Neural cell (in vitro differentiated cells): ENCODE results near the gene HAGHL. TPM values are rescaled to one million over a fixed set of nuclear protein-coding genes. Genes with fewer than 3 reads are reported as not detected.

ENCODE experiments used
- H2AFZ ChIP-seq: fragments of 200-600, 300-800 bp; sonication (generic), shearing (Covaris generic); 2 replicates; pipeline ENCODE4 v1.6.0; 2014; ENCODE audit warnings: low read depth, mild to moderate bottlenecking, antibody characterized with exemption, low read length, moderate library complexity
- H3F3A ChIP-seq: fragments of 200-600 bp; shearing (Covaris generic); 2 replicates; pipeline ENCODE4 v1.6.1; 2016; ENCODE audit warnings: mild to moderate bottlenecking, moderate library complexity, mixed read lengths, antibody characterized with exemption, low read length; ENCODE audit not compliant: insufficient read depth, poor library complexity, severe bottlenecking
- H3K27ac ChIP-seq: fragments of 200-600, 300-800 bp; sonication (generic), shearing (Covaris generic); 2 replicates; pipeline ENCODE4 v1.5.1; 2014; ENCODE audit warnings: mild to moderate bottlenecking, low read length, moderate library complexity
- H3K27me3 ChIP-seq: fragments of 300-800, 200-600 bp; sonication (generic), shearing (Covaris generic); 2 replicates; pipeline ENCODE4 v1.6.0; 2014; ENCODE audit warnings: mild to moderate bottlenecking, low read depth, low read length, moderate library complexity; ENCODE audit not compliant: insufficient read depth
- H3K36me3 ChIP-seq: fragments of 300-800, 200-600 bp; sonication (generic), shearing (Covaris generic); 2 replicates; pipeline ENCODE4 v1.5.1; 2014; ENCODE audit warnings: mild to moderate bottlenecking, antibody characterized with exemption, low read length, moderate library complexity; ENCODE audit not compliant: insufficient read depth
- H3K4me2 ChIP-seq: fragments of 300-800, 200-600 bp; sonication (generic), shearing (Covaris generic); 2 replicates; pipeline ENCODE4 v1.6.0; 2014; ENCODE audit warnings: mild to moderate bottlenecking, low read length
- H3K4me3 ChIP-seq: fragments of 300-800, 200-600 bp; sonication (generic), shearing (Covaris generic); 2 replicates; pipeline ENCODE4 v1.5.1; 2014; ENCODE audit warnings: mild to moderate bottlenecking, low read length, moderate library complexity
- H3K79me2 ChIP-seq: fragments of 200-600 bp; shearing (Covaris generic); replicated peaks from 2 replicates; pipeline ENCODE4 v1.6.0; 2014; ENCODE audit warnings: mild to moderate bottlenecking, low read length, moderate library complexity; ENCODE audit not compliant: insufficient read depth
- H3K9ac ChIP-seq: fragments of 300-800, 200-600 bp; sonication (generic), shearing (Covaris generic); 2 replicates; pipeline ENCODE4 v1.6.1; 2016; ENCODE audit warnings: mild to moderate bottlenecking, low read length, mixed read lengths
- H3K9me2 ChIP-seq: fragments of 200-600 bp; shearing (Covaris generic); 2 replicates; pipeline ENCODE4 v1.6.1; 2016; ENCODE audit warnings: mild to moderate bottlenecking, low read length, mixed read lengths; ENCODE audit not compliant: insufficient read depth
- H3K9me3 ChIP-seq: fragments of 200-600, 300-800 bp; sonication (generic), shearing (Covaris generic); 2 replicates; pipeline ENCODE4 v1.6.1; 2016; ENCODE audit warnings: mild to moderate bottlenecking, mixed run types, low read length, moderate library complexity, mixed read lengths
- H4K20me1 ChIP-seq: fragments of 200-600 bp; shearing (Covaris generic); 2 replicates; pipeline ENCODE4 v1.6.1; 2016; ENCODE audit warnings: mild to moderate bottlenecking, mixed run types; ENCODE audit not compliant: insufficient read depth
- EZH2 ChIP-seq: fragments of 200-600, 300-800 bp; shearing (Covaris generic), sonication (generic); IDR thresholded peaks from 2 replicates; pipeline ENCODE4 v1.6.1; 2014; ENCODE audit warnings: antibody characterized with exemption, low read length, borderline replicate concordance, mild to moderate bottlenecking; ENCODE audit not compliant: insufficient read depth, poor library complexity, severe bottlenecking
- MXI1 ChIP-seq: fragments of 450-650 bp; conservative IDR thresholded peaks from 2 replicates; pipeline ENCODE4 v1.6.1; 2014; ENCODE audit warnings: antibody characterized with exemption, mild to moderate bottlenecking; ENCODE audit not compliant: poor library complexity, severe bottlenecking
- POLR2AphosphoS5 ChIP-seq: IDR thresholded peaks from 2 replicates; pipeline ENCODE4 v1.6.1; 2012
- RAD21 ChIP-seq: fragments of 450-650 bp; conservative IDR thresholded peaks from 2 replicates; pipeline ENCODE4 v1.6.1; 2014; ENCODE audit warnings: antibody characterized with exemption, mild to moderate bottlenecking, moderate library complexity
- REST ChIP-seq: IDR thresholded peaks from 2 replicates; pipeline ENCODE4 v1.6.1; 2012; ENCODE audit warnings: borderline replicate concordance
- SMC3 ChIP-seq: fragments of 450-650 bp; conservative IDR thresholded peaks from 2 replicates; pipeline ENCODE4 v1.6.1; 2014; ENCODE audit warnings: antibody characterized with exemption, mild to moderate bottlenecking, moderate library complexity; ENCODE audit not compliant: poor library complexity
- TAF1 ChIP-seq: IDR thresholded peaks from 2 replicates; pipeline ENCODE4 v1.6.1; 2012; ENCODE audit warnings: low read depth
- polyA plus RNA-seq: library from polyadenylated mRNA; depleted of rRNA; stranded (reverse); fragments of >200 nt; gene quantifications from 2 replicates; pipeline ENCODE4 v1.2.3, GENCODE V29; 2014

The HAGHL gene
- polyA plus RNA-seq, 1 donor from 2014 or later: 28.3 TPM

GRCh38 chr16:725463-726187 lies 1.3 kb upstream of the HAGHL start:
- no peak for TF ChIP-seq MXI1
- no peak for TF ChIP-seq SMC3
- TF ChIP-seq POLR2AphosphoS5: no peak
- no peak for TF ChIP-seq EZH2
- Histone ChIP-seq H3K27ac (no peak overlapping the region), H3K4me2 (no peak overlapping the region), H3K4me3 (no peak overlapping the region), H3K79me2 (no peaks in the 10 kb centered on the region), H4K20me1 (no peaks in the 10 kb centered on the region), H3F3A (no peaks in the 10 kb centered on the region), H3K36me3 (no peaks in the 10 kb centered on the region), H3K27me3 (peaks cover 7% of the 10 kb centered on the region), H3K9ac (no peak overlapping the region), H3K9me2 (no peaks in the 10 kb centered on the region), H2AFZ (no peak overlapping the region), H3K9me3 (no peaks in the 10 kb centered on the region)

GRCh38 chr16:726188-726437 lies 793 bp upstream of the HAGHL start:
- Histone ChIP-seq H3K27me3 (peaks cover 7% of the 10 kb centered on the region), H3K4me3 (no peak overlapping the region), H4K20me1 (no peaks in the 10 kb centered on the region), H2AFZ (no peak overlapping the region), H3F3A (no peaks in the 10 kb centered on the region), H3K9me3 (no peaks in the 10 kb centered on the region), H3K79me2 (no peaks in the 10 kb centered on the region), H3K9me2 (no peaks in the 10 kb centered on the region), H3K27ac (no peak overlapping the region), H3K4me2 (no peak overlapping the region), H3K36me3 (no peaks in the 10 kb centered on the region), H3K9ac (peak overlapping the region; percentile 9)
- TF ChIP-seq RAD21 (no peak), POLR2AphosphoS5 (no peak), REST (no peak), MXI1 (no peak), EZH2 (no peak)

GRCh38 chr16:727291-727977 lies 528 bp downstream of the HAGHL start:
- Histone ChIP-seq H3K9me2 (no peaks in the 10 kb centered on the region), H3K27ac (no peak overlapping the region), H4K20me1 (no peaks in the 10 kb centered on the region), H2AFZ (no peak overlapping the region), H3K4me2 (peak overlapping the region; percentile 86), H3K36me3 (no peaks in the 10 kb centered on the region), H3K79me2 (no peaks in the 10 kb centered on the region), H3F3A (no peaks in the 10 kb centered on the region), H3K9me3 (no peaks in the 10 kb centered on the region), H3K9ac (peak overlapping the region; percentile 68), H3K27me3 (peaks cover 7% of the 10 kb centered on the region), H3K4me3 (peak overlapping the region; percentile 83)
- TF ChIP-seq SMC3 (no peak), MXI1 (peak; percentile 27), TAF1 (peak; percentile 9), RAD21 (no peak)
